GM21717 (cell line): ENCODE results near the gene PCDH12.

ENCODE experiments used
- ATAC-seq: cut with Tn5 transposase; IDR thresholded peaks from one replicate; pipeline ENCODE4 v1.9.1; 2021; ENCODE audit warnings: mild to moderate bottlenecking, moderate library complexity; ENCODE audit not compliant: unreplicated experiment

PCDH12 gene

DNA sequence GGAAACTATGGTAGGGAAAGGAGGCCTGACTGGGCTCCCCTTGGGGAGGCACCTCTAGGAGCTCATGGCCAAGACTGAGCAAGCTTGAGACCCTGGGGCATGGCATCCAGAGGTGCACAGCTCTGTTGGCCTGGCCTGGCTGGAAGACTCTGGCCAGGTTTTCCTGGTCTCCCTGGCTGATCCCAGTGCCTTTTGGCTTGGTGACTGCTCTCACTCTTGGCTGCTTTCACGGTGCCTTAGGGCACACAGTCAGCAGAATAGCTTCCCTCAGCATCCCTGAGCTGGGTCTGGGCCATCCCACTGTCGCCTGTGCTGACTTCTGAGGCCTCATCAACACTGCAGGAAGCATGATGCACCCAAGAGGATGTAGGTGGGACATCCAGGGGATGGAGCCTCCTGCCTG is 47.7 kb downstream of the PCDH12 start:
- ATAC-seq, result no peak

DNA sequence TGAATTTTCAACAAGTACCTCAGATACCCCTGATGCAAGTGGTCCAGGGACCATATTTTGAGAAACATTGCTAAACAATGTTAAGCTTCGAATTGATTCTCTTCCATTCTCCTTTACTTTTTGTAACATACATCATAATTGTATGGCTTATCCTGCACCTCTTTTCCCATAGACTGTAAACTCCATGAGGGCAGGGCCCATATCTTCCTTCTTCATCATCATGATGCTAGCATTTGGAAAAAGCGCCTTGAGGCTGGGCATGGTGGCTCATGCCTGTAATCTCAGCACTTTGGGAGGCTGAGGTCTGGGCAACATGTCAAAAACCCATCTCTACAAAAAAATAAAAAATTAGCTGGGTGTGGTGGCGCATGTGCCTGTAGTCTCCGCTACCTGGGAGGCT is 48.8 kb downstream of the PCDH12 start:
- no peak for ATAC-seq

DNA sequence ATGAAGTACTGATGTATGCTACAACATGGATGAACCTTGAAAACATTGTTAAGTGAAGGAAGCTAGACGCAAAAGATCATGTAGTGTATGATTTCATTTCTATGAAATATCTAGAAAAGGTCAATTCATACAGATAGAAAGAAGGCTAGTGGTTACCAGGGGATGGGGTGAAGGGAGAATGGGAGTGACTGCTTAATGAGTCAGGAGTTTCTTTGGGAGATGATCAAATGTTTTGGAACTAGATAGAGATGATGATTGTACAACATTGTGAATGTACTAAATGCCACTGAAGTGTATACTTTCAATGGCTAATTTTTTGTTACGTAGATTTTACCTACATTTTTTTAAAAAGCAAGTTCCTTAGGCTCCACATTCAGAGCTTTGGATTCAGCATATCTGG is 49.2 kb downstream of the PCDH12 start:
- no peak for ATAC-seq

DNA sequence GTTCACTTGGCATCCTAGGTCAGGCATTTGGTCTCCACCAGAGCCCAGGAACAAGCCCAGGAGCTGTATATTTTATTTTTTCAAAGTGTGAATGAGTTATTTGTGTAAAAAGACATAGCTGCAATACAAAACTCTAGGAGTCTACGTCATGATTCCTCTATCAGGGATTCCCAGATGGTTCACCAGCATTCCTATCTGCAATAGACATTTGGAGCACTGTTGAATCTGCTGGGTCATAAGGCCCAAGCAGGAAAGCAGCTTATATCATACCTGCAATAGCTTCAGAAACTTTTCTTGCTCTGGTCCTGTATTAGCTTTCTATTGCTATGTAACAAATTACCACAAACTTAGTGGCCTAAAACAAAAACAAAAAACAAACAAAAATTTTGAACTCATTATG is 51.0 kb downstream of the PCDH12 start:
- ATAC-seq, result no peak

DNA sequence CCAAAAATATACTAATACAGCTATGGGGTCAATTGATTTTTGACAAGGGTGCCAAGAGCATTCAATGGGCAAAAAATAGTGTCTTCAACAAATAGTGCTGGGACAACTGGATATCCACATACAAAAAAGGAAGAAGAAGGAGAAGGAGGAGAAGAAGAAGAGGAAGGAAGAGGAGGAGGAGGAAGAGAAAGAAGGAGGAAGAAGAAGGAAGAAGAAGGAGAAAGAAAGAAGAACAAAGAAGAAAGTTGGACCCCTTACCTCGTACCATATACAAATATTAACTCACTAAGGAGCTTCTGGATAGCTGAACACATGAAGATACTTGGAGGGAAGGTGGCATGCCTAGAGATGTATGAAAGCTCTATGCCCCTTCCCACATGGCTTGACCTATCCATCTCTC is 51.5 kb downstream of the PCDH12 start:
- ATAC-seq, result no peak

DNA sequence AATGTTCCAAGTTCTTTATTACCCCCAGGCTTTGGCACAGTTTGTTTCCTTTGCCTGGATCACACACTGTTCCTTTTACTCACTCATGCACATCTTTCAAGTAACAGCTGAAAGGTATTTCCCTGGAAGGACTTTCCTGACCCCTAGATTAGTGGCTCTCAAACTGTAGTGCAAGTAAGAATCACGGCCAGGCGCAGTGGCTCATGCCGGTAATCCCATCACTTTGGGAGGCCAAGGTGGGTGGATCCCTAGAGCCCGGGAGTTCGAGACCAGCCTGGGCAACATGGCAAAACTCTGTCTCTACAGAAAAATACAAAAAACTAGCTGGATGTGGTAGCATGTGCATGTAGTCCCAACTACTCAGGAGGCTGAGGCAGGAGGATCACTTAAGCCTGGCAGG is 53.5 kb downstream of the PCDH12 start:
- ATAC-seq, result no peak

DNA sequence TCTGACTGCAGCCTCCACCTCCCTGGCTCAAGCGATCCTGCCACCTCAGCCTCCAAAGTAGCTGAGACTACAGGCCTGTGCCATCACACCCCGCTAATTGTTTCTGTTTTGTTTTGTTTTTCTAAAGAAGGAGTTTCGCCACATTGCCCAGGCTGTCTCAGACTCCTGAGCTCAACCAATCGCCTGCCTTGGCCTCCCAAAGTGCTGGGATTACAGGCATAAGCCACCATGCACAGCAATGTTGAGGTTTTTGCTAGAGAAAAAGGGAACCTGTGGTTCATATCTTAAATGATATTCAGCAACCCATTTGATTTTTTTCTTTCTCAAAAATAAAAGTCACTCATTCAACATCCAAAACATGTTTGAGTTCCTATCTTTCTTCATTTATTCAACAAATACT is 54.7 kb downstream of the PCDH12 start:
- no peak for ATAC-seq

DNA sequence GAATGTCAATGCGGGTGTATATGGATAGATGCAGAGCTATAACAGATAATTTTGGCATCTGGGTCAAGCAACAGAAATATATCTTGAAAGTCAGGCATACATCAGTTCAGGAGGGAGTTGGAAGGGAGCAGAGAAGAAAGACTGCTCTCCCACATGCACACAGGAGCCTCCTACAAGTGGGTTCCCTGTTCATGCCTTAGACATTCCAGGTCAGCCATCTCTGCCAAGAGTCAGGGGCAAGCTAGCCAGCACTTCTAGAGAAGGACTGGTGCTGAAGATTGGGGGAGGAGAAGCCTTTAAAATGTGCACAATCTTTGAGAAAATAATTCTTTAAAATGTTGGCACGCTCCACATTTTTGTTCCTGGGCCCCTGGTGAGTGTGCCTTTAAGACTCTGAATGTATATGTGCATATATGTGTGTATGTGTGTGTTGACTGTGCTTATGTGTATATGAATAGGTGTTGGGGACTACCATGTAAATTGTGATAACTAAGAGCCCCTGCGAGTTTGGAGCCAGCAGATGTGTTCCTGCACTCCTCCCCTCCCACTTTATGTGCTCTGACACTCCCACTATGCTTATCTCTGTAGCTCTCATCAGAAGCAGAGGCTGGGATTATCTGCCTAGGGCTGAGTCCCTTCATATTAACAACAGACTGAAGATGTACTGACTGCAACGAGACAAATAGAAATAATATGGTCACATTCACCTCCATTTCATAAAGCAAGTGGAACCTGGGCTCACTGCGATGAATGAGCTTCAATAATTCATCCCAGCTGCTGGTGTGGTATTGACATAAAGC is 55.8 kb downstream of the PCDH12 start:
- no peak for ATAC-seq

DNA sequence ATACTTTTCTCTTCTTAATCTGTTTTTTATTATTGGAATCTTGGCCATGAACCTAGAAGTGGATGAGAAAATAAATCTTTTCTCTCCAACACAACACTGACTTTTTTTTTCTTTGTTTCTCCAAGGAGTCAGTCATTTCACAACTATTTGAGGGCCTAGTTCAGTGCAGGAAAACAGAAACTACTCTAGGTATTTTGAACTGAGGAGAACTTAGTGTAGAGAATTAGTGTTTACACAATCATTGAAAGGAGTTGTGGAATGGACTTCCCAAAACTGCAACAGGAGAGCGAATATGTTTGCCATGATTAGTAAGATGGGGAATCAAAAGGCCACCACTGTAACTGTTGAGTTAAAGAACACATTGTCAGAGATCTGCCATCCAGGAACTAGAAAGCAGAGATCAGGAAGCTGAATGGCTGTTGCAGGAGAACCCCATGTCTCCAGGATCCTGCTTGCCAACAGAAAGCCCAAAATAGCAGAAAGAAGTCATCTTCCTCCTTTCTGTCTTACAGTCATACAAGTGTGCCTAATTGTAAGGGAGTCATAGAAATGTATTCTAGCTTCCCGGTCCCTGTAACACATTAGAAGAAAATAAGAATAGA is 59.5 kb downstream of the PCDH12 start:
- ATAC-seq, result no peak

DNA sequence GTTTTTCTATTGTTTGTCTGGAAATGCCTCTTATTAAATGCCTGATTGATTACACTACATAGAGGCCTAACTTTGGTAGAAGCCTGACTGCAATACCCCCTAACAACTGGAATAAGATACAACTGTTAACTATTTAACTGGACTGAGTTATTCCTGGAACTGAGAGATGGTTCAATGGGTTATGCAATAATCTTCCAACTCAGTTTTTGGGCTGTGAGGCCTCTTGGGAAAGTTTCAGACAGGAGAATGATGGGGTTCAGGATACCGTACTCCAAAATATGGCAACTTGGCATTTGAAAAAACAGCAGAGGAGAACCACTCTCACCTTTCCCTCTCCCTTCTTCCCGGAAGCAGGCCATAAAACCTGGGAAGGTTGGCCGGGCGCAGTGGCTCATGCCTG is 60.6 kb downstream of the PCDH12 start:
- no peak for ATAC-seq
